T-helper 1 cell treated with Interleukin-12 subunit alpha and Interleukin-12 subunit beta and Interleukin-4 antibody, amounts not matched to agents 30 ng/mL and 1 ng/mL, for 36 hours (primary cell): ENCODE results near the gene B3GAT2. TPM values are rescaled to one million over a fixed set of nuclear protein-coding genes. Genes with fewer than 3 reads are reported as not detected.

Experiments used
- intact Hi-C: fragments of 100-400 bp; cut with micrococcal nuclease; formaldehyde crosslinking; loops from one replicate; pipeline ENCODE4 v1.15.1; 2024
- total RNA-seq: library from RNA; stranded (reverse); gene quantifications from 2 replicates; pipeline ENCODE4 v1.2.3, GENCODE V29; 2022

Gene B3GAT2
- total RNA-seq, 1 donor from 2014 or later, result not detected

- intact Hi-C loops, result no loop called here
These were observed 55.5 kb downstream of the B3GAT2 start for GRCh38 chr6:70901324-70901723.

GRCh38 chr6:70900047-70900446, 56.8 kb downstream of the B3GAT2 start:
- intact Hi-C loops, result no loop called here

- intact Hi-C loops, result no loop called here
These were observed 62.9 kb downstream of the B3GAT2 start for GRCh38 chr6:70894001-70894400.

GRCh38 chr6:70889270-70889669, 67.6 kb downstream of the B3GAT2 start:
- intact Hi-C loops, result no loop called here

GRCh38 chr6:70886661-70887060, 70.2 kb downstream of the B3GAT2 start:
- intact Hi-C loops, result no loop called here

GRCh38 chr6:70886071-70886470, 70.8 kb downstream of the B3GAT2 start:
- intact Hi-C loops, result no loop called here

- intact Hi-C loops, result loop anchor here (1.0 to 5.0 kb wide), 9 partner anchors 73 to 664 kb away; partner anchors contain the start of gene B3GAT2
These were observed 72.5 kb downstream of the B3GAT2 start for GRCh38 chr6:70884074-70884983.

GRCh38 chr6:70879496-70879895, 77.4 kb downstream of the B3GAT2 start:
- intact Hi-C loops, result no loop called here

GRCh38 chr6:70874181-70874913, 82.5 kb downstream of the B3GAT2 start:
- intact Hi-C loops, result no loop called here

GRCh38 chr6:70872469-70872868, 84.4 kb downstream of the B3GAT2 start:
- intact Hi-C loops, result no loop called here

GRCh38 chr6:70864401-70864800, 92.5 kb downstream of the B3GAT2 start:
- intact Hi-C loops, result no loop called here

GRCh38 chr6:70863343-70863742, 93.5 kb downstream of the B3GAT2 start:
- intact Hi-C loops, result no loop called here

GRCh38 chr6:70860920-70861319, 95.9 kb downstream of the B3GAT2 start:
- intact Hi-C loops, result no loop called here

GRCh38 chr6:70860045-70860444, 96.8 kb downstream of the B3GAT2 start:
- intact Hi-C loops, result no loop called here

GRCh38 chr6:70857387-70858077, 99.3 kb downstream of the B3GAT2 start:
- intact Hi-C loops, result no loop called here

GRCh38 chr6:70852667-70853246, 104.1 kb downstream of the B3GAT2 start:
- intact Hi-C loops, result no loop called here

- intact Hi-C loops, result no loop called here
These were observed 107.4 kb downstream of the B3GAT2 start for GRCh38 chr6:70849348-70850069.

- intact Hi-C loops, result no loop called here
These were observed 109.5 kb downstream of the B3GAT2 start for GRCh38 chr6:70847106-70848084.

GRCh38 chr6:70846207-70846835, 110.5 kb downstream of the B3GAT2 start:
- intact Hi-C loops, result no loop called here
